Endodermal cell (in vitro differentiated cells): Measurements from ENCODE around the gene RSAD2. TPM values are rescaled to one million over a fixed set of nuclear protein-coding genes. Genes with fewer than 3 reads are reported as not detected.

Source experiments
- DNase-seq: peaks from one replicate; pipeline ENCODE4 v3.0.0-alpha.2; 2017
- H3K27ac ChIP-seq: 2 replicates; pipeline ENCODE4 v1.5.1; 2013; ENCODE audit warnings: mild to moderate bottlenecking, low read depth, low read length, moderate library complexity
- H3K27me3 ChIP-seq: 2 replicates; pipeline ENCODE4 v1.6.1; 2013; ENCODE audit warnings: mild to moderate bottlenecking, low read length, moderate library complexity; ENCODE audit not compliant: insufficient read depth, control insufficient read depth, poor library complexity, severe bottlenecking
- H3K36me3 ChIP-seq: 2 replicates; pipeline ENCODE4 v1.7.0; 2013; ENCODE audit warnings: mild to moderate bottlenecking, low read length, moderate library complexity; ENCODE audit not compliant: control insufficient read depth, insufficient read depth
- H3K4me1 ChIP-seq: one replicate; pipeline ENCODE4 v1.7.0; 2013; ENCODE audit warnings: low read length; ENCODE audit not compliant: control insufficient read depth, insufficient read depth
- H3K4me3 ChIP-seq: 2 replicates; pipeline ENCODE4 v1.5.1; 2013; ENCODE audit warnings: mild to moderate bottlenecking, low read length, moderate library complexity
- H3K9ac ChIP-seq: 2 replicates; pipeline ENCODE4 v1.6.1; 2013; ENCODE audit warnings: mild to moderate bottlenecking, low read length, moderate library complexity; ENCODE audit not compliant: poor library complexity, severe bottlenecking; ENCODE audit errors: extremely low read depth
- H3K9me3 ChIP-seq: 2 replicates; pipeline ENCODE4 v1.6.1; 2013; ENCODE audit warnings: mild to moderate bottlenecking, low read length, moderate library complexity; ENCODE audit not compliant: control insufficient read depth
- H3K27ac Mint-ChIP-seq: 2 replicates; pipeline ENCODE4 v1.8.0; 2020; ENCODE audit warnings: mixed read lengths
- H3K27me3 Mint-ChIP-seq: 2 replicates; pipeline ENCODE4 v1.8.0; 2021; ENCODE audit warnings: mild to moderate bottlenecking, mixed read lengths; ENCODE audit not compliant: insufficient read depth
- H3K36me3 Mint-ChIP-seq: 2 replicates; pipeline ENCODE4 v1.8.0; 2020; ENCODE audit warnings: low read depth, mixed read lengths
- H3K4me1 Mint-ChIP-seq: 2 replicates; pipeline ENCODE4 v1.8.0; 2020; ENCODE audit warnings: mixed read lengths
- H3K4me3 Mint-ChIP-seq: 2 replicates; pipeline ENCODE4 v1.8.0; 2020; ENCODE audit warnings: mild to moderate bottlenecking, moderate library complexity, mixed read lengths
- H3K9me3 Mint-ChIP-seq: 2 replicates; pipeline ENCODE4 v1.8.0; 2020; ENCODE audit warnings: mild to moderate bottlenecking, mixed read lengths
- WGBS, 2 experiments: methylation state at CpG; one replicate each; pipeline versions ENCODE4 v1.1.5 to v1.1.7; 2013; ENCODE audit warnings: missing lambda C conversion rate in 2 of 2, mixed read lengths in 1 of 2; ENCODE audit not compliant: insufficient coverage in 1 of 2, insufficient read length in 1 of 2; 5-methylcytosine and 5-hydroxymethylcytosine counted together
- total RNA-seq, 2 donors: library from RNA; stranded (reverse); fragmentation: NEBNext Ultra II Directional in 1 of 2; extraction: Animal tissue kit (Norgen Biotek cat#: 25700) in 1 of 2; gene quantifications; 2 replicates in 1 of 2; 3 replicates in 1 of 2; pipeline ENCODE4 v1.2.1, GENCODE V29; 2021
- TF ChIP-seq, protein P1 (sequence below): fragments of 200-600 bp; sonication (generic); conservative IDR thresholded peaks from 2 replicates; pipeline ENCODE4 v1.5.0; 2021; ENCODE audit warnings: antibody characterized with exemption, mild to moderate bottlenecking

Gene RSAD2
- total RNA-seq, 2 donors from 2014 or later, result 0.35 to 0.75 TPM

DNA sequence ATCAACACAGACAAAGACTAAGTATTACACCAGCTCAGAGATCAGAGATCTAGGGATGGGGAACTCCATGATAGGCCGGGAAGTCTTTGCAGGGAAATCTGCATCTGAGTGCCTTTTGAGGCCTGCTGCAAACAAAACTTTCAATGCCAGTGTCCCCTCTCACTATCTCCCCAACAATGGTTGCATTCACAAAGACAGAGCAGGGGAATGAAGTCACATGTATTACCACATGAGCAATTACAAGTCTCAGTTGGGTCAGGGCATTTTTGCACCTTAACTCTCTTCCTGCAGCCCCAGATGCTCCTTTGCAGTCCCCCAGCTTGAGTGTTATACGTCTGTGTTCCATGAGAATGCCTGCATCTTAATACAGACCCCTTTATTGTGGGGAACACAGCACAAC, 37.8 kb downstream of the RSAD2 start:
- no peak for DNase-seq
- H3K4me3 ChIP-seq, result no peak overlapping the region
- Mint-ChIP-seq H3K9me3 (peaks cover 4% of the 10 kb centered on the region), H3K36me3 (peaks cover 3% of the 10 kb centered on the region), H3K4me1 (peaks cover 3% of the 10 kb centered on the region), H3K27ac (no peak overlapping the region), H3K27me3 (peaks cover 55% of the 10 kb centered on the region), H3K4me3 (no peak overlapping the region)
- no peak overlapping the region for H3K27ac ChIP-seq
- H3K27me3 ChIP-seq, result peaks cover 11% of the 10 kb centered on the region
- no peaks in the 10 kb centered on the region for H3K36me3 ChIP-seq
- H3K4me1 ChIP-seq, result no peaks in the 10 kb centered on the region
- H3K9ac ChIP-seq, result no peak overlapping the region
- 79 to 89% methylated on average over 2 of the region's 2 CpGs for WGBS, 2 experiments
- H3K9me3 ChIP-seq, result no peaks in the 10 kb centered on the region
- TF ChIP-seq, protein P1, sequence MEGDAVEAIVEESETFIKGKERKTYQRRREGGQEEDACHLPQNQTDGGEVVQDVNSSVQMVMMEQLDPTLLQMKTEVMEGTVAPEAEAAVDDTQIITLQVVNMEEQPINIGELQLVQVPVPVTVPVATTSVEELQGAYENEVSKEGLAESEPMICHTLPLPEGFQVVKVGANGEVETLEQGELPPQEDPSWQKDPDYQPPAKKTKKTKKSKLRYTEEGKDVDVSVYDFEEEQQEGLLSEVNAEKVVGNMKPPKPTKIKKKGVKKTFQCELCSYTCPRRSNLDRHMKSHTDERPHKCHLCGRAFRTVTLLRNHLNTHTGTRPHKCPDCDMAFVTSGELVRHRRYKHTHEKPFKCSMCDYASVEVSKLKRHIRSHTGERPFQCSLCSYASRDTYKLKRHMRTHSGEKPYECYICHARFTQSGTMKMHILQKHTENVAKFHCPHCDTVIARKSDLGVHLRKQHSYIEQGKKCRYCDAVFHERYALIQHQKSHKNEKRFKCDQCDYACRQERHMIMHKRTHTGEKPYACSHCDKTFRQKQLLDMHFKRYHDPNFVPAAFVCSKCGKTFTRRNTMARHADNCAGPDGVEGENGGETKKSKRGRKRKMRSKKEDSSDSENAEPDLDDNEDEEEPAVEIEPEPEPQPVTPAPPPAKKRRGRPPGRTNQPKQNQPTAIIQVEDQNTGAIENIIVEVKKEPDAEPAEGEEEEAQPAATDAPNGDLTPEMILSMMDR, result no peak

DNA sequence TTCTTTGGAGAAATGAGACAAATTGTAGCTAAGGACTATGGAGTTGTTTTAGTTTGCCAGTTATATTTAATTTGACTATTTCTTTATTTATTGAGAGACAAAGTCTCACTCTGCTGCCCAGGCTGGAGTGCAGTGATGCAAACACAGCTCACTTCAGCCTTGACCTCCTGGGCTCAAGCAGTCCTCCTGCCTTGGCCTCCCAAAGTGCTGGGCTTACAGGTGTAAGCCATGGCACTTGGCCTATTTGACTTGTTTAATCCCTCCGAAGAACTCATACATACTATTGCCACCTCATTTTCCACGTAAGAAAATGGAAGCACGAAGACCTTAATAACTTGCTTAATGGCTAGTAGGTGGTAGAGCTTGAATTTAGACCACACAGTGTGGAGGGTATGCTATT, 38.6 kb downstream of the RSAD2 start:
- Histone ChIP-seq H3K27me3 (peaks cover 11% of the 10 kb centered on the region), H3K9ac (no peak overlapping the region), H3K9me3 (no peaks in the 10 kb centered on the region), H3K4me3 (no peak overlapping the region), H3K4me1 (no peaks in the 10 kb centered on the region), H3K36me3 (no peaks in the 10 kb centered on the region), H3K27ac (no peak overlapping the region)
- peaks cover 3% of the 10 kb centered on the region for H3K36me3 Mint-ChIP-seq
- DNase-seq, result no peak
- TF ChIP-seq, protein P1, result no peak
- 93 to 100% methylated on average over 1 to 3 of the region's 3 CpGs for WGBS, 2 experiments
- H3K4me1 Mint-ChIP-seq, result peaks cover 3% of the 10 kb centered on the region
- no peak overlapping the region for H3K27ac Mint-ChIP-seq
- H3K27me3 Mint-ChIP-seq, result peaks cover 47% of the 10 kb centered on the region
- peak overlapping the region; percentile 57 for H3K4me3 Mint-ChIP-seq
- peaks cover 4% of the 10 kb centered on the region for H3K9me3 Mint-ChIP-seq

DNA sequence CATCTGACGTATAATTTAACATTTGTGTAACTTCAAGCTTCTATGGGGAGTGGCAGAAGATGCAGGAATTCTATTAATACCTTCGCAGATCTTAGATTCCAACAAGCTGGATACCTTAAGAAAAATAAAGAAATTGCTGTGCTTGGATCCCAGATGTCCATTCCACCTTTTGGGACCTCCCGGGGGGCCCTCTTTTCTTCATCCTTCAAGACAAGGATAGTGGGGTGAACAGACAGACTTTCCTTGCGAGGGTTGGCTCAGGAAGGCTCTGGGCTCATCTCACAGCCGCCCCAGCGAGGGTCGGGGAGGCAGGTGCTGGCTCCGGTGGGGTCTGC, 39.1 kb downstream of the RSAD2 start:
- Histone ChIP-seq H3K4me3 (peak overlapping the region; percentile 61), H3K27me3 (peaks cover 11% of the 10 kb centered on the region), H3K9me3 (no peaks in the 10 kb centered on the region), H3K27ac (no peak overlapping the region), H3K36me3 (no peaks in the 10 kb centered on the region), H3K9ac (no peak overlapping the region), H3K4me1 (no peaks in the 10 kb centered on the region)
- Mint-ChIP-seq H3K27me3 (peaks cover 43% of the 10 kb centered on the region), H3K36me3 (peaks cover 3% of the 10 kb centered on the region), H3K27ac (peak overlapping the region; percentile 68), H3K4me1 (peaks cover 8% of the 10 kb centered on the region), H3K9me3 (peaks cover 4% of the 10 kb centered on the region), H3K4me3 (peak overlapping the region; percentile 57)
- 57 to 63% methylated on average over 7 to 8 of the region's 8 CpGs for WGBS, 2 experiments
- DNase-seq, result no peak
- TF ChIP-seq, protein P1, result no peak
